ENCODE data around the gene CLPTM1L. TPM values are rescaled to one million over a fixed set of nuclear protein-coding genes. Genes with fewer than 3 reads are reported as not detected.

CLPTM1L gene
- polyA plus RNA-seq, 3 donors: 14.1 to 76.2 (median 35.0) TPM

DNA sequence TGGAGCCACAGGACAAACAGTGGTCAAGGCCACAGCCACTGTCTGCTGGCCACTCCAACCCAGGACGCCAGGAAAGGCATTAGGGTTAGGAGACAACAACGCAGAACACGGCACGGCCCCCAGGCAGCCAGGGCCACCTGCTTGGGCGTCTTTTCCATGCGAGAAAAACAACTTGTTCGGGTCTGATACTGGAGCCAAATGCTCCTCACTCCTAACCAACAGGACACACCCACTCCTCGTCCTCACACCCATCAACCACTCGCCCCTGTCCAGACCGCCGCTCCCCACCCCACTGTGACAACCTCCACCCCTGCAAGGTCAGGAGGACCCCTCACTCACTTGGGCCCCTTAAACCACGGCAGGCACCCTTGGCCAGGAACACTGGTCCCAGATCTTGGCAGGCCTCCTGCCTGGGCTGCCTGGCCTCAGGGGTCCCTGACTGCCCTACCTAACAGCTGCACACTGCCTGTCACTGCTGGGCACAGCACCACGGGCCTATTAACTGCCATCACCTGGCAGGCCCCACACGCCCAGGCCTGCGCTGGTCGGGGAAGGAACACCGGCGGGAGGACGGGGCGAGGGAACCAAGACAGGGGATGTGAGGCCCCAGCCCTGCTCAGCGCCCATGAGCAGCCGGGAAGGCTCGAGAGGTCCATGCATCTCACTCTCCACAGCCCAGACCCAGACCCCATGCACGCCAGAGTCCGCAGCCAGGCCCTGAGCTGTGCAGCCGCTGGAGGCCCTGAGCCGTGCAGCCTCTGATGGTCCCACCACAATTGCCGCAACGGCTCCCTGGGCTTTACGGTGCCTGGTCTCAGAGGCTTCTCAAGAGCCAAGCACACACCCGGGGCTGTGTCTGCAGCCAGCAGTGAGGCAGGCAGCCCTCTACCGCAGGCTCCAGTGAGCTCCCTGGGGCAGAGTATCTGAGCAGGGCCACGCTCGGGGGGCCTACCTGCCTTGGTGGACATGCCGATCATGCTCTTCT is 13.8 kb downstream of the CLPTM1L start:
- Histone ChIP-seq H3K4me3 (replicated peaks in 1 of 3; ENCODE audit: low read depth in 2 of 3, low read length in 3 of 3) (no peak overlapping the region), H3K27ac (ENCODE audit: low read depth in 1 of 2, low read length in 2 of 2) (no peak overlapping the region), H3K9ac (ENCODE audit: insufficient read depth, low read length, poor library complexity, severe bottlenecking) (no peak overlapping the region), H4K20me1 (ENCODE audit: insufficient read depth, low read length) (peaks cover 48% of the 10 kb centered on the region), H3K9me3 (replicated peaks in 1 of 2; ENCODE audit: control insufficient read depth in 1 of 2, insufficient read depth in 1 of 2, low read length in 2 of 2) (no peaks in the 10 kb centered on the region), H3K36me3 (replicated peaks in 1 of 2; ENCODE audit: control insufficient read depth in 1 of 2, insufficient read depth in 2 of 2, low read length in 2 of 2) (peaks cover 67 to 82% of the 10 kb centered on the region in 2 donors), H3K4me1 (ENCODE audit: control insufficient read depth in 1 of 2, insufficient read depth in 2 of 2, low read length in 2 of 2) (no peaks in the 10 kb centered on the region), H3K4me2 (replicated peaks; ENCODE audit: extremely low read depth, low read length, poor library complexity, severe bottlenecking) (no peak overlapping the region), H3K79me2 (ENCODE audit: insufficient read depth, low read length) (no peaks in the 10 kb centered on the region), H2AFZ (ENCODE audit: insufficient read depth, low read depth, low read length, poor library complexity, severe bottlenecking) (no peak overlapping the region), H3K27me3 (ENCODE audit: control insufficient read depth in 2 of 2, insufficient read depth in 2 of 2, low read length in 2 of 2) (no peaks in the 10 kb centered on the region)
- Mint-ChIP-seq H3K4me1 (no peaks in the 10 kb centered on the region), H3K27me3 (ENCODE audit: low read depth in 3 of 3) (peaks cover 0 to 3% (median 0%) of the 10 kb centered on the region in 3 donors), H3K9me3 (no peaks in the 10 kb centered on the region), H3K4me3 (no peak overlapping the region), H3K36me3 (peaks cover 70 to 73% of the 10 kb centered on the region in 2 donors), H3K27ac (peak overlapping the region in 1 of 7 donors; percentile 22)
- intact Hi-C loops (cut with micrococcal nuclease): no loop called here
- WGBS (ENCODE audit: insufficient coverage): 97% methylated on average over 34 of the region's 35 CpGs
- DNase-seq: no peak
- TF ChIP-seq, protein P1, sequence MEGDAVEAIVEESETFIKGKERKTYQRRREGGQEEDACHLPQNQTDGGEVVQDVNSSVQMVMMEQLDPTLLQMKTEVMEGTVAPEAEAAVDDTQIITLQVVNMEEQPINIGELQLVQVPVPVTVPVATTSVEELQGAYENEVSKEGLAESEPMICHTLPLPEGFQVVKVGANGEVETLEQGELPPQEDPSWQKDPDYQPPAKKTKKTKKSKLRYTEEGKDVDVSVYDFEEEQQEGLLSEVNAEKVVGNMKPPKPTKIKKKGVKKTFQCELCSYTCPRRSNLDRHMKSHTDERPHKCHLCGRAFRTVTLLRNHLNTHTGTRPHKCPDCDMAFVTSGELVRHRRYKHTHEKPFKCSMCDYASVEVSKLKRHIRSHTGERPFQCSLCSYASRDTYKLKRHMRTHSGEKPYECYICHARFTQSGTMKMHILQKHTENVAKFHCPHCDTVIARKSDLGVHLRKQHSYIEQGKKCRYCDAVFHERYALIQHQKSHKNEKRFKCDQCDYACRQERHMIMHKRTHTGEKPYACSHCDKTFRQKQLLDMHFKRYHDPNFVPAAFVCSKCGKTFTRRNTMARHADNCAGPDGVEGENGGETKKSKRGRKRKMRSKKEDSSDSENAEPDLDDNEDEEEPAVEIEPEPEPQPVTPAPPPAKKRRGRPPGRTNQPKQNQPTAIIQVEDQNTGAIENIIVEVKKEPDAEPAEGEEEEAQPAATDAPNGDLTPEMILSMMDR (IDR thresholded peaks at IDR 0.05): no peak

DNA sequence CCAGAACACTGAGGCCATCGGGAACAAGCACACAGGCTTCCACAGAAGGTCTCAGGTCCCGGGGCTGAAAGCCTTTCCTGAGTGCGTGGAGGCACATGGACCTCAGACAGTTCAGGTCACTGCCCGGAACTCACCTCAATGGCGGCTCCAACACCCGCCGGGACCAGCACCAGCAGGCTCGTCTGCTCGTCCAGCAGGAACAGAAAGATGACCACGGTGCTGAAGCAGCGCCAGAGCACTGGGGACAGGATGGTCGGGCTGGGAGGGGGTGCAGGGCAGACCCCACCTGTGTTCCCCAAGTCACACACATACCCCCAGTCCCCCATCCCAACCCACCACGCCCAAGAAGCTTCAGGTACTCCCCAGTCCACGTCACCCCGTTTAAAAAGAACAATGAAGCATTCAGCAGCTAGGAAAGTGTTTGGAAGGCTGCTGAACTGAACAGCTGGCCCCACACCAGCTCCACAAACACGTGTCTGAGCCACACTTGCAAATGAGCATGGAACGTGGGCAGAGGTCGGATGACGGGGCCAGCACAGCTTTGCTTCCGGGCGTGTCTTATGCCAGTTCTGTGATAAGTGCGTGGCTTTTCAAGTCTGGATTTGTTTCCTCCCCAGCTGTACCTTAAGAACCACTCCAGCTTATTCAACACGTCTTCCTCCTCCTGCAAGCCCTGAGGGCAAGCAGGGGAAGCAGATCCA is 14.6 kb downstream of the CLPTM1L start:
- Histone ChIP-seq H3K27ac (ENCODE audit: low read depth in 1 of 2, low read length in 2 of 2) (no peak overlapping the region), H3K79me2 (ENCODE audit: insufficient read depth, low read length) (no peaks in the 10 kb centered on the region), H3K4me3 (replicated peaks in 1 of 3; ENCODE audit: low read depth in 2 of 3, low read length in 3 of 3) (no peak overlapping the region), H3K9ac (ENCODE audit: insufficient read depth, low read length, poor library complexity, severe bottlenecking) (no peak overlapping the region), H2AFZ (ENCODE audit: insufficient read depth, low read depth, low read length, poor library complexity, severe bottlenecking) (no peak overlapping the region), H3K4me2 (replicated peaks; ENCODE audit: extremely low read depth, low read length, poor library complexity, severe bottlenecking) (no peak overlapping the region), H4K20me1 (ENCODE audit: insufficient read depth, low read length) (peaks cover 39% of the 10 kb centered on the region), H3K9me3 (replicated peaks in 1 of 2; ENCODE audit: control insufficient read depth in 1 of 2, insufficient read depth in 1 of 2, low read length in 2 of 2) (no peaks in the 10 kb centered on the region), H3K4me1 (ENCODE audit: control insufficient read depth in 1 of 2, insufficient read depth in 2 of 2, low read length in 2 of 2) (no peaks in the 10 kb centered on the region), H3K27me3 (ENCODE audit: control insufficient read depth in 2 of 2, insufficient read depth in 2 of 2, low read length in 2 of 2) (no peaks in the 10 kb centered on the region), H3K36me3 (replicated peaks in 1 of 2; ENCODE audit: control insufficient read depth in 1 of 2, insufficient read depth in 2 of 2, low read length in 2 of 2) (peaks cover 67 to 82% of the 10 kb centered on the region in 2 donors)
- Mint-ChIP-seq H3K36me3 (peaks cover 70 to 74% of the 10 kb centered on the region in 2 donors), H3K27me3 (ENCODE audit: low read depth in 3 of 3) (no peaks in the 10 kb centered on the region), H3K27ac (peak overlapping the region in 2 of 7 donors; percentile 22 to 61), H3K4me3 (no peak overlapping the region), H3K4me1 (no peaks in the 10 kb centered on the region), H3K9me3 (no peaks in the 10 kb centered on the region)
- 93% methylated on average over 21 of the region's 23 CpGs for WGBS (ENCODE audit: insufficient coverage)
- TF ChIP-seq, protein P1 (IDR thresholded peaks at IDR 0.05): no peak
- intact Hi-C loops (cut with micrococcal nuclease): no loop called here
- DNase-seq: no peak
